Upper lobe of left lung (tissue), 6 donors: ENCODE results near the gene GABBR1. TPM values are rescaled to one million over a fixed set of nuclear protein-coding genes. Genes with fewer than 3 reads are reported as not detected.
"Not testable (repeated sequence)": the region's sequence is repeated elsewhere in the genome, so short reads cannot be mapped to it uniquely, and the experiment has no call there.

Source experiments
- ATAC-seq, 2 donors: fragments of 200-7000 bp; cut with Tn5 transposase; one replicate each; pipeline ENCODE4 v1.9.1; 2022; ENCODE audit warnings: mild to moderate bottlenecking in 2 of 2, moderate library complexity in 2 of 2; ENCODE audit not compliant: low FRiP score in 2 of 2
- DNase-seq, 2 donors: peaks; one replicate each; pipeline ENCODE4 v3.0.0-alpha.2; 2019 to 2020
- H3K27ac ChIP-seq, 4 donors: fragments of 200-600 bp; sonication (generic); one replicate each; pipeline ENCODE4 v1.5.1; 2016 to 2019
- H3K27me3 ChIP-seq, 4 donors: fragments of 200-600 bp; sonication (generic); one replicate each; pipeline ENCODE4 v1.5.1; 2017 to 2019
- H3K36me3 ChIP-seq, 4 donors: fragments of 200-600 bp; sonication (generic); one replicate each; pipeline ENCODE4 v1.5.1; 2016 to 2019
- H3K4me1 ChIP-seq, 4 donors: fragments of 200-600 bp; sonication (generic); one replicate each; pipeline ENCODE4 v1.5.1; 2018 to 2019
- H3K4me3 ChIP-seq, 4 donors: fragments of 200-600 bp; sonication (generic); one replicate each; pipeline ENCODE4 v1.5.1; 2017 to 2019; ENCODE audit warnings: mild to moderate bottlenecking in 2 of 4, moderate library complexity in 1 of 4
- H3K9me3 ChIP-seq, 4 donors: fragments of 200-600 bp; sonication (generic); one replicate each; pipeline ENCODE4 v1.5.1; 2018 to 2019
- CTCF ChIP-seq, 6 experiments: fragments of 450-650 bp in 4 of 6; fragments of 200-600 bp in 2 of 6; sonication (generic) in 2 of 6; IDR thresholded peaks; one replicate each; pipeline ENCODE4 v1.5.1; 2016 to 2019; ENCODE audit warnings: antibody characterized with exemption in 6 of 6
- EP300 ChIP-seq, 4 donors: sonication (generic); formaldehyde crosslinking; IDR thresholded peaks; one replicate each; pipeline ENCODE4 v1.5.1; 2017; ENCODE audit warnings: antibody characterized with exemption in 4 of 4, control low read depth in 2 of 4
- POLR2A ChIP-seq, 4 donors: fragments of 450-650 bp; IDR thresholded peaks; one replicate each; pipeline ENCODE4 v1.5.1; 2016 to 2017; ENCODE audit warnings: antibody characterized with exemption in 4 of 4, mild to moderate bottlenecking in 2 of 4
- POLR2AphosphoS5 ChIP-seq, 2 donors: sonication (generic); formaldehyde crosslinking; IDR thresholded peaks; one replicate each; pipeline ENCODE4 v1.5.1; 2017; ENCODE audit warnings: antibody characterized with exemption in 2 of 2
- WGBS, 2 donors: methylation state at CpG; one replicate each; pipeline ENCODE4 v1.1.5; 2017 to 2018; 5-methylcytosine and 5-hydroxymethylcytosine counted together
- total RNA-seq, 6 donors: library from RNA; depleted of rRNA in 4 of 6; stranded (reverse); fragments of >200 nt in 4 of 6; gene quantifications; one replicate each; pipeline versions ENCODE4 v1.1.0 to v1.2.1, GENCODE V29; 2016 to 2021
- donor health status: DM: no; HTN: no; CAD: no; lungs with moderate emphysema.
- donor health status: DM: no; HTN: yes; CAD: no; lungs with severe emphysema.

The GABBR1 gene
- total RNA-seq, 6 donors from 2014 or later = 13.2 to 171 (median 34.8) TPM

- 77% methylated on average over 8 of the region's 8 CpGs for WGBS, 2 donors
These were observed 33.2 kb upstream of the GABBR1 start for GRCh38 chr6:29665942-29666825.

DNA sequence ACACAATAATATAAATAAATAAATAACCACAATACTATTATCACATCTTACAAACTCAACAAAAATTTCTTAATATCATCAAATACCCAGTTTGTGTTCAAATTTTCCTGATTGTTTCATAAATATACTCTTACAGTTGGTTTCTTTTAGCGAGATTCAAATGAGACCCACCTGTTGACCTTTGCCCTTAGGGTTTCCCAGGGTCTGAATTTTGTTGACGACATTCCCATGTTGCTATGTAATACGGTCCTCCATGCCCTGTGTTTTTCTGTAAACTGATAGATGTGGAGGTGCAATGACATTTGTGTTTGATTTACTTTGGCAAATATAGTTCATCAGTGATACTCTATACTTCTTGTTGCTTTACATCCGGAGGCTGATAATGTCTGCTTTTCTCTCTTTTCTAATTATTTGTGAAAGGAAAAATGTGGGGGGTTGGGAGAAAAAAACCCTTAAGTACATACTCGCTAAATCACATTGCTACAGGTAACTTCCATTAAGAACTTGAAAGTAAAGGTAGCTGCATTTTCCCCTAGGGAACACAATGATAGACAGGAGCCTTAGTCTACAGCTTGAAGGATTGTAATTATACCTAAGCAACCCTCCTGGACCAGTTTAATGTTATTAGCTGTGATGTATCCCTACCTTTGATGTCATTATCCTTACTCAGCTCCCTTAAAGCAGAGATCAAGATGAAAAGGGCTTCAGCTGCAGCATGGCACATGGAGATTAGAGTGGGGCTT is 30.5 kb upstream of the GABBR1 start:
- 61 to 62% methylated on average over 5 of the region's 5 CpGs for WGBS, 2 donors
- DNase-seq = no peak
- no peak overlapping the region for H3K27ac ChIP-seq
- H3K36me3 ChIP-seq = no peaks in the 10 kb centered on the region
- no peak for ATAC-seq
- H3K9me3 ChIP-seq = no peaks in the 10 kb centered on the region
- H3K4me1 ChIP-seq = no peaks in the 10 kb centered on the region
- H3K27me3 ChIP-seq = no peaks in the 10 kb centered on the region
- H3K4me3 ChIP-seq = no peak overlapping the region
- TF ChIP-seq POLR2AphosphoS5 (IDR thresholded peaks at IDR 0.05) (no peak), CTCF (IDR thresholded peaks at IDR 0.05) (no peak), POLR2A (IDR thresholded peaks at IDR 0.05) (no peak), EP300 (IDR thresholded peaks at IDR 0.05) (no peak)

More at GRCh38 chr6:29665942-29666825, 33.2 kb upstream of the GABBR1 start:
- Histone ChIP-seq H3K27ac (no peak overlapping the region), H3K9me3 (no peaks in the 10 kb centered on the region), H3K4me3 (no peak overlapping the region), H3K27me3 (no peaks in the 10 kb centered on the region), H3K4me1 (no peaks in the 10 kb centered on the region), H3K36me3 (no peaks in the 10 kb centered on the region)
- no peak for ATAC-seq
- TF ChIP-seq EP300 (IDR thresholded peaks at IDR 0.05) (no peak), CTCF (IDR thresholded peaks at IDR 0.05) (no peak), POLR2AphosphoS5 (IDR thresholded peaks at IDR 0.05) (no peak), POLR2A (IDR thresholded peaks at IDR 0.05) (no peak)
- DNase-seq = no peak

DNA sequence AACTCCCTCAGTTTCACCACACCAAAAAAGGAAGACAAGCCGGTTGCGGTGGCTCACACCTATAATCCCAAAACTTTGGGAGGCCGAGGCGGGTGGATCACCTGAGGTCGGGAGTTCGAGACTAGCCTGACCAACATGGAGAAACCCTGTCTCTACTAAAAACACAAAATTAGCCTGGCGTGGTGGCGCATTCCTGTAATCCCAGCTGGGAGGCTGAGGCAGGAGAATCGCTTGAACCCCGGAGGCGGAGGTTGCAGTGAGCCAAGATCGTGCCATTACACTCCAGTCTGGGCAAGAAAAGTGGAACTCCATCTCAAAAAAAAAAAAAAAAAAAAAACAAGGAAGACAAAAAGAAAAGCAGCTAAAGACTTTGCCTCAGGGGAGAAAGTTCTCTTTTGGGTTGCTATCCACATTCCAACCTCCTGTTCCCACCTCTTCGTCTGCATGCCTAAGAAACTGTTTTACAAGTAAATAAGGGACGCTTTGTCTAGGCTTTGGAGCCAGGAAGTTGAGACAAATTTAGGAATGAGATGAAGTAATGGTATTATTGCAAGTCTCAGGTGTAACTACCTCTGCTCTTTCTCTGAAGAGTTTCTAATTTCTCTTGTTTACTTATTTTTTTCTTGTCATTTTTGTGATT is 28.6 kb upstream of the GABBR1 start:
- not testable (repeated sequence) for H3K36me3 ChIP-seq, H3K4me3 ChIP-seq, ATAC-seq, H3K9me3 ChIP-seq, H3K27me3 ChIP-seq, DNase-seq, H3K27ac ChIP-seq, H3K4me1 ChIP-seq
- WGBS, 2 donors = 47 to 48% methylated on average over 14 of the region's 14 CpGs

DNA sequence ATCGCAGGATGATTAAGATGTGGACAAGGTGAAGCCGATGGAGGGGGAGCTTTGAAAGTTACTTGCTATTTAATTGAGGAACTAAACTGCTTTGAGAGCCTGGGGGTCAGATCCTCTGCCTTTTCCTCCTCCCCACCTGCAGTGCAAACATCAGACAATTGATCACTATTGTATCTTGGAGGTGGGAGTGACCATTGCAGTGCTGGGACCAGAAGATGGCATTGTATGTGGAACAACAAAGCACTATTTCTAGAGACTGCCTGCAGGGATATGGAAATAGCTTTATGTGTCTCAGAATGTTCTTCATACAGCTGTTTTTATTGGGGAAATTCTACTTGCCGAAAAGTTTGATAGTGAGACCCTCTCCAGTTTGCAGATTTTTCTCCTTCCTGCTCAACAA is 28.1 kb upstream of the GABBR1 start:
- ATAC-seq = no peak
- Histone ChIP-seq H3K9me3 (no peaks in the 10 kb centered on the region), H3K4me3 (no peak overlapping the region), H3K36me3 (no peaks in the 10 kb centered on the region), H3K4me1 (no peaks in the 10 kb centered on the region), H3K27me3 (no peaks in the 10 kb centered on the region), H3K27ac (no peak overlapping the region)
- DNase-seq = no peak
- 66 to 90% methylated on average over 3 of the region's 3 CpGs for WGBS, 2 donors
- TF ChIP-seq POLR2A (IDR thresholded peaks at IDR 0.05) = no peak
- no peak for TF ChIP-seq EP300 (IDR thresholded peaks at IDR 0.05)
- TF ChIP-seq CTCF (IDR thresholded peaks at IDR 0.05) = no peak
- TF ChIP-seq POLR2AphosphoS5 (IDR thresholded peaks at IDR 0.05) = no peak

- no peaks in the 10 kb centered on the region for H3K4me1 ChIP-seq
- H3K36me3 ChIP-seq = no peaks in the 10 kb centered on the region
- WGBS, 2 donors = 80 to 92% methylated on average over 2 to 4 of the region's 4 CpGs
- ATAC-seq = peak in 1 of 2 donors; percentile 56
- no peak for DNase-seq
- no peaks in the 10 kb centered on the region for H3K9me3 ChIP-seq
- no peak within 1 kb of the TSS for H3K27ac ChIP-seq
- no peak for TF ChIP-seq EP300 (IDR thresholded peaks at IDR 0.05)
- no peak for TF ChIP-seq POLR2AphosphoS5 (IDR thresholded peaks at IDR 0.05)
- TF ChIP-seq CTCF (IDR thresholded peaks at IDR 0.05) = no peak
- no peak for TF ChIP-seq POLR2A (IDR thresholded peaks at IDR 0.05)
- no peak within 1 kb of the TSS for H3K4me3 ChIP-seq
- H3K27me3 ChIP-seq = no peaks in the 10 kb centered on the region
These were observed 23.8 kb upstream of the GABBR1 start, which contains the start of gene MOG for GRCh38 chr6:29656798-29657197. Gene MOG (plus strand): TSS chr6:29657092. CDS start chr6:29657210, 118 bp downstream.
